SK-N-SH (cell line): Measurements from ENCODE around the gene DAPP1. TPM values are rescaled to one million over a fixed set of nuclear protein-coding genes. Genes with fewer than 3 reads are reported as not detected.
A peak's percentile ranks its signal among the peaks of the same experiment; 100 is the strongest.

Experiments used
- CTCF ChIA-PET: fragments of 300-600, 350-600 bp; formaldehyde crosslinking; extraction: SDS; loops from one replicate; lab custom pipeline; 2021; lab: Yijun Ruan, JAX
- POLR2A ChIA-PET: fragments of 350-600 bp; sonication (Branson Sonifier 250); formaldehyde crosslinking; extraction: SDS; loops from one replicate; lab custom pipeline; 2020; ENCODE audit warnings: antibody characterized with exemption, inconsistent platforms; lab: Yijun Ruan, JAX
- DNase-seq: peaks from one replicate; pipeline ENCODE4 v3.0.0; 2012
- H2AFZ ChIP-seq: fragments of 200-600 bp; sonication (generic); 2 replicates; pipeline ENCODE4 v1.8.1; 2016; ENCODE audit warnings: antibody characterized with exemption, mild to moderate bottlenecking, low read depth
- H3F3A ChIP-seq: fragments of 200-600 bp; sonication (generic); replicated peaks from 2 replicates; pipeline ENCODE3; 2016; ENCODE audit warnings: antibody characterized with exemption, mild to moderate bottlenecking; ENCODE audit not compliant: insufficient read depth
- H3K27ac ChIP-seq, 2 experiments: fragments of 200-500 bp in 1 of 2; fragments of 200-600 bp in 1 of 2; sonication (Bioruptor generic) in 1 of 2; sonication (generic), shearing (Covaris generic) in 1 of 2; 2 replicates each; pipeline versions ENCODE4 v1.5.1 to v1.6.1; 2014 to 2016; ENCODE audit warnings: low read depth in 2 of 2, inconsistent platforms in 1 of 2, low read length in 1 of 2, mild to moderate bottlenecking in 1 of 2, mixed read lengths in 1 of 2
- H3K27me3 ChIP-seq: fragments of 200-600 bp; sonication (generic), shearing (Covaris generic); 2 replicates; pipeline ENCODE4 v1.6.1; 2016; ENCODE audit warnings: mixed run types; ENCODE audit not compliant: insufficient read depth
- H3K36me3 ChIP-seq, 2 experiments: fragments of 200-500 bp in 1 of 2; fragments of 200-600 bp in 1 of 2; sonication (Bioruptor generic) in 1 of 2; sonication (generic) in 1 of 2; replicated peaks in 1 of 2; 2 replicates each; pipeline versions ENCODE3 to v1.5.1; 2014 to 2016; ENCODE audit warnings: low read length in 1 of 2, mild to moderate bottlenecking in 1 of 2; ENCODE audit not compliant: insufficient read depth in 2 of 2, control insufficient read depth in 1 of 2
- H3K4me1 ChIP-seq, 2 experiments: fragments of 200-500 bp in 1 of 2; fragments of 200-600 bp in 1 of 2; sonication (Bioruptor generic) in 1 of 2; sonication (generic), shearing (Covaris generic) in 1 of 2; 2 replicates each; pipeline versions ENCODE4 v1.5.1 to v1.6.1; 2014 to 2016; ENCODE audit warnings: low read depth in 1 of 2, low read length in 1 of 2, mixed run types in 1 of 2; ENCODE audit not compliant: insufficient read depth in 2 of 2, control insufficient read depth in 1 of 2
- H3K4me2 ChIP-seq: fragments of 200-600 bp; sonication (generic), shearing (Covaris generic); 2 replicates; pipeline ENCODE4 v1.6.1; 2017; ENCODE audit warnings: mixed run types
- H3K4me3 ChIP-seq, 2 experiments: fragments of 200-500 bp in 1 of 2; fragments of 200-600 bp in 1 of 2; sonication (Bioruptor generic) in 1 of 2; sonication (generic), shearing (Covaris generic) in 1 of 2; 2 replicates each; pipeline versions ENCODE4 v1.5.1 to v1.8.1; 2014 to 2016; ENCODE audit warnings: low read depth in 2 of 2, inconsistent platforms in 1 of 2, low read length in 1 of 2, mild to moderate bottlenecking in 1 of 2, mixed read lengths in 1 of 2, moderate library complexity in 1 of 2
- H3K79me2 ChIP-seq: fragments of 200-600 bp; sonication (generic); 2 replicates; pipeline ENCODE4 v1.8.1; 2017; ENCODE audit warnings: mild to moderate bottlenecking; ENCODE audit not compliant: insufficient read depth
- H3K9ac ChIP-seq: fragments of 200-600 bp; sonication (generic); 2 replicates; pipeline ENCODE4 v1.6.1; 2017; ENCODE audit warnings: mixed run types
- H3K9me2 ChIP-seq: fragments of 200-600 bp; sonication (generic); 2 replicates; pipeline ENCODE4 v1.6.1; 2017; ENCODE audit warnings: mixed run types
- H3K9me3 ChIP-seq: fragments of 200-600 bp; sonication (generic); 2 replicates; pipeline ENCODE4 v1.6.1; 2017; ENCODE audit warnings: mixed run types, mild to moderate bottlenecking, moderate library complexity
- H4K20me1 ChIP-seq: fragments of 200-600 bp; sonication (generic); 2 replicates; pipeline ENCODE4 v1.6.1; 2017; ENCODE audit warnings: mild to moderate bottlenecking, mixed run types; ENCODE audit not compliant: insufficient read depth
- CHD2 ChIP-seq: fragments of 150-350 bp; IDR thresholded peaks from 2 replicates; pipeline ENCODE4 v1.6.1; 2018; ENCODE audit warnings: low read length; ENCODE audit not compliant: partially characterized antibody
- FOXJ3 ChIP-seq: sonication (generic); formaldehyde crosslinking; IDR thresholded peaks from 2 replicates; pipeline ENCODE4 v1.5.1; 2020; ENCODE audit warnings: mild to moderate bottlenecking, missing genetic modification reagents
- MXI1 ChIP-seq: IDR thresholded peaks from 2 replicates; pipeline ENCODE4 v1.6.1; 2012; ENCODE audit warnings: mild to moderate bottlenecking, low read depth, low read length, improper control_type of control experiment
- NFIC ChIP-seq: IDR thresholded peaks from 2 replicates; pipeline ENCODE4 v1.4.0; 2012; ENCODE audit warnings: borderline replicate concordance
- NRF1 ChIP-seq: IDR thresholded peaks from 2 replicates; pipeline ENCODE4 v1.6.1; 2012; ENCODE audit warnings: low read depth, mild to moderate bottlenecking, low read length
- PBX3 ChIP-seq: IDR thresholded peaks from 2 replicates; pipeline ENCODE4; 2012
- REST ChIP-seq: IDR thresholded peaks from 2 replicates; pipeline ENCODE4 v1.6.1; 2012; ENCODE audit warnings: mild to moderate bottlenecking, low read depth, low read length, moderate library complexity
- SMC3 ChIP-seq: IDR thresholded peaks from 2 replicates; pipeline ENCODE4 v1.6.1; 2012; ENCODE audit warnings: low read depth, low read length, improper control_type of control experiment
- TEAD4 ChIP-seq: IDR thresholded peaks from 2 replicates; pipeline ENCODE4 v1.4.0; 2012; ENCODE audit warnings: mild to moderate bottlenecking, borderline replicate concordance; ENCODE audit not compliant: insufficient read depth
- YY1 ChIP-seq: IDR thresholded peaks from 2 replicates; pipeline ENCODE4 v1.4.0; 2012; ENCODE audit warnings: low read depth, mild to moderate bottlenecking
- ZBTB33 ChIP-seq: IDR thresholded peaks from 2 replicates; pipeline ENCODE4 v1.4.0; 2012; ENCODE audit warnings: low read depth, borderline replicate concordance
- WGBS: methylation state at CpG from one replicate; pipeline ENCODE4 v1.1.6; 2017; ENCODE audit warnings: low lambda C conversion rate; 5-methylcytosine and 5-hydroxymethylcytosine counted together
- polyA plus RNA-seq, 3 experiments: library from polyadenylated mRNA; depleted of rRNA; stranded (reverse); fragments of >200 nt; gene quantifications; 2 replicates each; pipeline ENCODE4 v1.2.3, GENCODE V29; 2012

The DAPP1 gene
- polyA plus RNA-seq, 1 of the 3 experiments (the other 2 are of a cell fraction): not detected

- no peak for TF ChIP-seq TEAD4
- TF ChIP-seq NRF1: no peak
- no peak for TF ChIP-seq PBX3
- no peak for TF ChIP-seq MXI1
- TF ChIP-seq CHD2: no peak
- TF ChIP-seq YY1: no peak
- no peak for TF ChIP-seq FOXJ3 (CRISPR knock-in tag)
- no peak for TF ChIP-seq REST
- TF ChIP-seq ZBTB33: no peak
- TF ChIP-seq SMC3: no peak
- TF ChIP-seq NFIC: no peak
- no peak for DNase-seq
- Histone ChIP-seq H3K27me3 (no peaks in the 10 kb centered on the region), H3K9me2 (no peaks in the 10 kb centered on the region), H3K79me2 (peaks cover 60% of the 10 kb centered on the region), H3K4me3 (peak overlapping the region; percentile 95 to 98; a peak in 3 of 4 replicates), H3K27ac (no peak overlapping the region), H3K4me2 (peak overlapping the region; percentile 92), H3F3A (peaks cover 20% of the 10 kb centered on the region), H4K20me1 (no peaks in the 10 kb centered on the region), H2AFZ (peak overlapping the region; percentile 93; the same call in 1 of the 2 replicates), H3K36me3 (peaks cover 26 to 36% of the 10 kb centered on the region in 2 experiments), H3K4me1 (no peaks in the 10 kb centered on the region; a peak in 2 of 4 replicates), H3K9ac (peak overlapping the region; percentile 89), H3K9me3 (no peaks in the 10 kb centered on the region)
- ChIA-PET CTCF (interaction anchor here (3.7 kb wide), 1 partner anchor 55 kb away, joined by 18 read pairs; the partner anchor contains the start of gene DNAJB14), POLR2A (interaction anchor here (1.7 kb wide), 1 partner anchor 48 kb away, joined by 4 read pairs; no protein-coding TSS in a partner anchor)
- 88% methylated on average over 8 of the region's 8 CpGs for WGBS
These were observed 76.4 kb downstream of the DAPP1 start for GRCh38 chr4:99893029-99893428.
